GM18951 (cell line): ENCODE data around the gene ASAP2.

ENCODE experiments used
- POLR2A ChIP-seq: IDR thresholded peaks from 4 replicates; pipeline ENCODE4 v1.6.1; 2011; ENCODE audit warnings: mild to moderate bottlenecking; ENCODE audit not compliant: insufficient read length, insufficient read depth; ENCODE audit errors: extremely low read depth
- in situ Hi-C: fragments of 300-500 bp; cut with MboI; formaldehyde crosslinking; loops from one replicate; pipeline ENCODE4 v1.12.0; 2022; ENCODE audit warnings: low sequenced_read_pairs, mixed read lengths, inconsistent platforms; ENCODE audit not compliant: unreplicated experiment

Gene ASAP2

GRCh38 chr2:9194352-9194751 lies 12.3 kb upstream of the ASAP2 start:
- in situ Hi-C loops: no loop called here

GRCh38 chr2:9196637-9197036 lies 10.0 kb upstream of the ASAP2 start:
- in situ Hi-C loops: no loop called here
- TF ChIP-seq POLR2A: no peak

More at GRCh38 chr2:9194352-9194751, 12.3 kb upstream of the ASAP2 start:
- TF ChIP-seq POLR2A: no peak

- in situ Hi-C loops: no loop called here
- TF ChIP-seq POLR2A: no peak
Measured at GRCh38 chr2:9197916-9198315, 8.7 kb upstream of the ASAP2 start.

- in situ Hi-C loops: no loop called here
- no peak for TF ChIP-seq POLR2A
Measured at GRCh38 chr2:9199716-9200632, 6.6 kb upstream of the ASAP2 start.

- in situ Hi-C loops: no loop called here
- TF ChIP-seq POLR2A: no peak
Measured at GRCh38 chr2:9200633-9201015, 6.0 kb upstream of the ASAP2 start.

GRCh38 chr2:9201185-9201891 lies 5.3 kb upstream of the ASAP2 start:
- no peak for TF ChIP-seq POLR2A
- in situ Hi-C loops: no loop called here

GRCh38 chr2:9203006-9203405 lies 3.6 kb upstream of the ASAP2 start:
- TF ChIP-seq POLR2A: no peak
- in situ Hi-C loops: no loop called here

GRCh38 chr2:9203876-9204275 lies 2.7 kb upstream of the ASAP2 start:
- TF ChIP-seq POLR2A: no peak
- in situ Hi-C loops: no loop called here

- TF ChIP-seq POLR2A: no peak
- in situ Hi-C loops: no loop called here
Measured at GRCh38 chr2:9204939-9205338, 1.7 kb upstream of the ASAP2 start.

GRCh38 chr2:9205486-9205885 lies 1.1 kb upstream of the ASAP2 start:
- in situ Hi-C loops: no loop called here
- TF ChIP-seq POLR2A: no peak

- TF ChIP-seq POLR2A: no peak
- in situ Hi-C loops: no loop called here
Measured at GRCh38 chr2:9206991-9207640, 504 bp downstream of the ASAP2 start.

GRCh38 chr2:9207641-9208311 lies 1.2 kb downstream of the ASAP2 start:
- in situ Hi-C loops: no loop called here
- no peak for TF ChIP-seq POLR2A

GRCh38 chr2:9208875-9209274 lies 2.3 kb downstream of the ASAP2 start:
- TF ChIP-seq POLR2A: no peak
- in situ Hi-C loops: no loop called here
